HG02970 (cell line): ENCODE results near the gene ADAMTSL3.

Experiments
- ATAC-seq: cut with Tn5 transposase; IDR thresholded peaks from one replicate; pipeline ENCODE4 v1.9.1; 2021; ENCODE audit warnings: mild to moderate bottlenecking, moderate library complexity, moderate number of reproducible peaks; ENCODE audit not compliant: unreplicated experiment, low FRiP score

Gene ADAMTSL3

GRCh38 chr15:83810110-83810509 lies 156.2 kb downstream of the ADAMTSL3 start:
- ATAC-seq, result no peak

- no peak for ATAC-seq
Measured at GRCh38 chr15:83813682-83814081, 159.8 kb downstream of the ADAMTSL3 start.

GRCh38 chr15:83815506-83815905 lies 161.6 kb downstream of the ADAMTSL3 start:
- ATAC-seq, result no peak

GRCh38 chr15:83816124-83816883 lies 162.4 kb downstream of the ADAMTSL3 start:
- ATAC-seq, result no peak

- ATAC-seq, result no peak
Measured at GRCh38 chr15:83818591-83818990, 164.7 kb downstream of the ADAMTSL3 start.

GRCh38 chr15:83830381-83830780 lies 176.5 kb downstream of the ADAMTSL3 start:
- ATAC-seq, result no peak

- ATAC-seq, result no peak
Measured at GRCh38 chr15:83833569-83833968, 179.6 kb downstream of the ADAMTSL3 start.

- ATAC-seq, result no peak
Measured at GRCh38 chr15:83835479-83835878, 181.6 kb downstream of the ADAMTSL3 start.

GRCh38 chr15:83837945-83838571 lies 184.1 kb downstream of the ADAMTSL3 start:
- no peak for ATAC-seq

GRCh38 chr15:83838763-83839162 lies 184.8 kb downstream of the ADAMTSL3 start:
- no peak for ATAC-seq

- ATAC-seq, result no peak
Measured at GRCh38 chr15:83842281-83842680, 188.4 kb downstream of the ADAMTSL3 start.

- ATAC-seq, result no peak
Measured at GRCh38 chr15:83843471-83843871, 189.5 kb downstream of the ADAMTSL3 start.

- no peak for ATAC-seq
Measured at GRCh38 chr15:83844742-83845141, 190.8 kb downstream of the ADAMTSL3 start.

- ATAC-seq, result no peak
Measured at GRCh38 chr15:83845230-83845629, 191.3 kb downstream of the ADAMTSL3 start.

- no peak for ATAC-seq
Measured at GRCh38 chr15:83846847-83847246, 192.9 kb downstream of the ADAMTSL3 start.

GRCh38 chr15:83848315-83849050 lies 194.6 kb downstream of the ADAMTSL3 start:
- ATAC-seq, result no peak

GRCh38 chr15:83850015-83850414 lies 196.1 kb downstream of the ADAMTSL3 start:
- ATAC-seq, result no peak

- ATAC-seq, result no peak
Measured at GRCh38 chr15:83850501-83851245, 196.8 kb downstream of the ADAMTSL3 start.

GRCh38 chr15:83853232-83853631 lies 199.3 kb downstream of the ADAMTSL3 start:
- ATAC-seq, result no peak

- ATAC-seq, result no peak
Measured at GRCh38 chr15:83854321-83854720, 200.4 kb downstream of the ADAMTSL3 start.
